Measurements from ENCODE around the gene PPIA.
"Not testable (repeated sequence)": the region's sequence is repeated elsewhere in the genome, so short reads cannot be mapped to it uniquely, and the experiment has no call there.

Gene PPIA

GRCh38 chr7:44764665-44765578 is 31.6 kb upstream of the PPIA start:
- no peak for DNase-seq

- DNase-seq: no peak
Observed at GRCh38 chr7:44765579-44766415, 30.7 kb upstream of the PPIA start.

GRCh38 chr7:44766416-44766801 is 30.1 kb upstream of the PPIA start:
- no peak for DNase-seq

- DNase-seq: no peak
Observed at GRCh38 chr7:44767134-44767911, 29.2 kb upstream of the PPIA start.

DNA sequence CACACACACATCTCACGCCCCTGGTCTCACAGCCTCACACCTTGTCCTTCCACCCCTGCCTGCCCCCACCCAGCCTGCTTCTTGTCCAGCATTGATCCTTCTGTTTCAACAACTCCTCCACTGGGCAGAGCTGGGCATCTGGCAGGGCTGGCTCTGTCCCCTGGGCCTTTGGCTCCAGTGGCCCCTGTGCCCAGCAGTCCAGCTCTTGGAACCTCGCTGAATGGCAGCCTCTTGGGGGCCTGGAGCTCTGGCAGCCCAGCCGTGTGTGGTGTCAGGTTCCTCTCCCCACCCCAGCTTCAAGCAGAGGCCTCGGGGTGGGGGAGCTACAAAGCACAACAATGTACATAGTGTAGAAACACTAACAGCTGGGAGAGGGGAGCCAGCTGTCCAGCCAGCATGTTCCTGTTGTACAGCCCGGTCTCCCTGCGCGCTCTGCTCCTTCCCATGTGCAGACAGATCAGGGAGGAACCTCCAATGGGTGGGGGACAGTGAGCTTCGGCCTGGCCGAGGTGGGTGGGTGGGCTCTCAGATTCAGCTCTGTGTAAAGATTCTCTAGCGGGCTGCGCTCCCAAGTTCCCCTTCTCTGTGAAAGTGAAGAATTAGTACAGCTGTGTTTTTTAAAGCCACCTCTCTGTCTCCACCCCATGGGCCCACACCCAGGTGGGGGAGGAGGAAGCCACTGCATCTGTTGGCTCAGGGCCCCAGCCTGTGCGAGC is 28.4 kb upstream of the PPIA start:
- DNase-seq: peak; percentile 67

DNA sequence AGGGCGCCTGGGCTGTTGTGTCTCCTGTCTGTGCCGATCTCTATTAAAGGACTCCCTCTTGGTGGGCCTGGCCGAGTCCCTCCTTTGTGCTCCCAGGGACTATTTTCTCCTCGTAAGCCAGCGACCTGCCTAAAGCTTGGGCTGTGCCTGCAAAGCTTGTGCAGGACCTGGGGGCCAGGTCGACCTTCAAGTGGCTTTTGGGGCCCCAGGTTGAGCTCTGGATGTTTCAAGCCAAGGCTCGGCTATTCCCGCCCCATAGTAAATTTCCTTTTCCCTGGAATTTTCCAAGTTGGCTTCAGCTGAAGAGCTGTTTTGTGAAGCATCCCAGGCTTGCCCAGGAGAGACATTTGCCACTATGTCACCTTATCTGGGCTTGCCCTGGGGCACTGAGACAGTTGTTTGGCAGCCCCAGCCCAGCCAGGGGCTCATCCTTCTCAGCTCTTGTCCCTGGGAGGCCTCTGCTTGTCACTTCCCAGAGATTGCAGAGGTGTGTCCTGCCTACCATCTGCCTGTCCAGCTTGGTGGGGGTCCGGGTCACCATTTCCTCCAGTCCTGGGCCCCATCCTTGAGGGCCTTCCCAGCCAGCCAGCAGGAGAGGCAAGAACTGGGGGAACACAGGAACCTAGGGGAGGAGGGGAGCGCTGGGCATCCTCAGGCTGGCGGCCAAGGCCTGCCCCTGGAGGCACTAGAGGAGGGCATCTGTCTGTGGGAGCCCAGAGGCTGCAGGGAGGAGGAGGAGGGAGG is 27.7 kb upstream of the PPIA start:
- DNase-seq: no peak

- DNase-seq: no peak
Observed at GRCh38 chr7:44769376-44769775, 27.1 kb upstream of the PPIA start.

DNA sequence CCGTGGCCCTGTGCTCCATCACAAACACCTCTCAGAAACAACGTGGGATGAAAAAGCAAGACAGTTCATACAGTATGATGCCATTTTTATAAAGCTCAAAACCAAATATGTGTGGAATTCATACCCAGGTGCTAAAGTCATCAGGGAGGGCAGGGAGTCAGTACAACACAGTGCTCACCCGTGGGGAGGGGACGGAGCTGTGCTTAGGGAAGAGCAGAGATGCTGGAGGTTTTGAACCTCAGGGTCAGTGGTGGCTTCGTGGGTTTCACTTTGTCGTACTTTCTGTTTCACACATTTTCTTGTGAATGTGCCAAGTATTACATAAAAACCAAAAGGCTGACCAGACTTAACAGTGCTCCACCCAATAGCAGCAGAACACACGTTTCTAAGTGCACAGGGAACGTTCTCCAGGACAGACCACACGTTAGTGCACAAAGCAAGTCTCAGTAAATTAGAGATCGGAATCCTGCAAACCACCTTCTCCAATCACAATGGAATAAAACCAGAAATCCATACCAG is 26.6 kb upstream of the PPIA start:
- DNase-seq: no peak

DNA sequence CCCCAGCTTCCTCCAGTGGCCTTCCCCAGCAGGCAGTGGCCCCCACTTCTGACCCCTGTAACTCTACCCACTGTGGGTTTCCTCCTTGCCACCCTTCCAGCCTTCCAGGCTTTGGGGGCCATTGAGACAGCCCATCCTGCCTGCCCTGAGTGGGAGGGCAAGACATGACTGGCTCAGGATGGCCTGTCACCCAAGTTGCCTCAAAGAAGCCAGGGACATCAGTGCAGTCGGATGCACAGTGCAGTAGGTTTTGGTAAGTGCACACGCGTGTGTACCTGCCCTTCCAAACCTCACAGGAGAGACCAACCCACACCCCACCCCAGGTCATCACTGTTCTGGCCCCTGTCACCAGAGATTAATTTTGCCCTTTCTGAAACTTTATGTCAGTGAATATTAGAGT is 25.1 kb upstream of the PPIA start:
- no peak for DNase-seq

DNA sequence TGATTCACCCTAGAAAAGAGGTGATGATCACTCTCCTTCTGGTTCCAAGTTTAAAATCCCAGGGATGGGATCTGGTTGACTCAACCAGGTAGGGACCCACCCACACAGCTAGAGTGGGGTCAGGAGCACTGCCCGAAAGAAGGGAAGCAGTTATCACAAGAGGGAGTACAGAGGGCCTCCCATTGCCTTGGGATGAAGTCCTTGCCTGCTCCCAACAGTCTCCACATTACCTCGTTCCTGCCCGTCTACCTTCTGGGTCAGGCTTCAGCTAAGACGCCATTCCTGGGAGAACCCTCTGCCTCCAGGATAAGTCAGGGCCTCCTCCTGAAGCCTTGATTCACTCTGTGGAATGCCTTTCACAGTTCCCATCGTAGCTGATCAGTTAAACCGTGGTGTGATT is 24.0 kb upstream of the PPIA start:
- DNase-seq: no peak

GRCh38 chr7:44772867-44773266 is 23.6 kb upstream of the PPIA start:
- no peak for DNase-seq

DNA sequence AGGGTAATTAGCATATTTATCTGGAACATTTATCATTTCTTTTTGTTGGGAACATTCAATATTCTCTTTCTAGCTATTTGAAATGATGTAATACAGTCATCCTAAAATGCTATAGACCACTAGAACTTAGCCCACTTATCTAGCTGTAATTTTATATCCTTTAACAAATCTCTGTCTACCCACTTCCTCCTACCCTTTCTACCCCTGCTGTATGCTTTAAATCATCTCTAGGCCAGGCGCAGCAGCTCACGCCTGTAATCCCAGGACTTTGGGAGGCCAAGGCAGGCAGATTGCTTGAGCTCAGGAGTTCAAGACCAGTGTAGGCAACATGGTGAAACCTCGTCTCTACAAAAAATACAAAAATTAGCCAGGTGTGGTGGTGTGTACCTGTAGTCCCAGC is 22.0 kb upstream of the PPIA start:
- not testable (repeated sequence) for DNase-seq

DNA sequence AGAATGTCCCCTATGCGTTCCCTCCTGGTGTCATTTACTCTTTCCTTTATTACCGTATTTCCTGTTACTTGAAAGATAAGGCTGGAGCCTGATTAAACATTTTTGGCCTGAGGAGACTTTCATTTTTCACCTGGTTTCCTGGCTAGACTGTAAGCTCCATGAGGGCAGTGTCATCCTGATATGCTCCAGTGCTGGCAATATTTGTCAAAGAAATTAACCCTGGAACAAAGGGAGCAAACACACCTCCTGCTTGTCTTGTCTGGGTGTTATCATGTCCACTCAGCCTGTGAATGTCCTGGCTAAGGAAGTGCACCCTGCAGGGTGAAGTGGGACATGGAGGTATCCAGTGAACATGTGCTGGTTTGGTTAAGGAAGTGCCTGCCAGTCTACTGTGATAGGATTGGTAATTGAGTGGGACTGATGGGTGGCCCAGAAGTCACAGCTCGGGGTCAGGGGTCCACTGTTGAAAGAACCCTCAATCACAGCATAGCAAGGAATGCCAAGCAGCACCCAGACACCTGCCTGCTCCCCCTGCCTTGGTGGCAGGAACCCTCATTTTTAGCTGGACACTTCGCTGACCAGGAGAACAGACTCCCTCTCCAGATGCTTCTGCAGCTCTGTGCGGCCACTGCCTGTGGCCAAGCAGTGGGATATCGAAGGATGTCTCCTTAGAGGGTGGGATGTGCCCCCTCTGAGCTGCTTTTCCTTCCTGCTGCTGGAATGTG is 20.9 kb upstream of the PPIA start:
- no peak for DNase-seq

- DNase-seq: no peak
Observed at GRCh38 chr7:44776211-44776610, 20.3 kb upstream of the PPIA start.

- DNase-seq: no peak
Observed at GRCh38 chr7:44782460-44782859, 14.0 kb upstream of the PPIA start.

DNA sequence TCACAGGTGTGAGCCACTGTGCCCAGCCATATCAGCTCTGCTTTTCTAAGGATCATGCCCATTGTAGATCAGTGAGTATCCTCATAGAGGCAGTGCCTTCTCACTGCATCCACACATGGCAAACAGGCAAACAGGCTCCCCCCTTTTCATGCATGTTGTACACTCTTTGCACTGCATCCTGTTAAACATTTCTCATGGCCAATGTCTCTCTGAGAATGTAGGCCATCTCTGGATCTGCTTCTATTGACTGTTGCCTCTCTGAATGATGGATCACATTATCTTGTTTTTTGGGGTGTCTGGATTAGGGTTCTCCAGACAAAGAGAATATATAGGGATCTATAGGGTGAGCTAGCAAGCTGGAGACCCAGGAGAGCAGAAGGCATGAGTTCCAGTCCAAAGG is 13.1 kb upstream of the PPIA start:
- DNase-seq: no peak

GRCh38 chr7:44784364-44784763 is 12.1 kb upstream of the PPIA start:
- DNase-seq: no peak

- not testable (repeated sequence) for DNase-seq
Observed at GRCh38 chr7:44785218-44785617, 11.3 kb upstream of the PPIA start.

GRCh38 chr7:44787041-44787440 is 9.4 kb upstream of the PPIA start:
- no peak for DNase-seq

DNA sequence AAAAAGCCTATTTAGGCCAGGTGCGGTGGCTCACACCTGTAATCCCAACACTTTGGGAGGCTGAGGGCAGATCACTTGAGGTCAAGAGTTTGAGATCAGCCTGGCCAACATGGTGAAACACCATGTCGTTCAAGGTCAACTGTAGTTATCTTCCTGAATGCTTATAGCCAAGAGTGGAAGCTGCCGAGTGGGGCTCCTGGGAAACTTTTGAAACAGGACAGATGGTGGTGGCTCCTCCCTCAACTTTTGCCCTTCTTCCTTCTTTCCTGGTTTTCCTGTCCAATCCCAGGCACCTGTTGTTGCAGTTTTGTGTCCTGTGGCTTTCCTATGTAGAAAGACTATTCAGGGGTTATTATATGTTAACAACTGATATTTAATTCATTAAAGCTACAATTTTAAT is 8.7 kb upstream of the PPIA start:
- no peak for DNase-seq

GRCh38 chr7:44789990-44790389 is 6.5 kb upstream of the PPIA start:
- no peak for DNase-seq
